Parathyroid adenoma (tissue), 2 donors: ENCODE data around the gene OR2A25.

Source experiments
- H2AFZ ChIP-seq: fragments of 300-600 bp; sonication (generic); one replicate; pipeline ENCODE4 v1.7.0; 2017; ENCODE audit warnings: antibody characterized with exemption, mild to moderate bottlenecking
- H3K27ac ChIP-seq: fragments of 300-600 bp; sonication (generic); one replicate; pipeline ENCODE4 v1.7.0; 2017
- H3K27me3 ChIP-seq: fragments of 300-600 bp; sonication (generic); one replicate; pipeline ENCODE4 v1.7.0; 2017; ENCODE audit warnings: low read length; ENCODE audit not compliant: control insufficient read depth, insufficient read depth
- H3K36me3 ChIP-seq: fragments of 300-600 bp; sonication (generic); one replicate; pipeline ENCODE4 v1.7.0; 2017; ENCODE audit warnings: low read length; ENCODE audit not compliant: control insufficient read depth, insufficient read depth
- H3K4me1 ChIP-seq: fragments of 300-600 bp; sonication (generic); one replicate; pipeline ENCODE4 v1.7.0; 2017; ENCODE audit warnings: control low read depth
- H3K4me2 ChIP-seq: fragments of 300-600 bp; sonication (generic); one replicate; pipeline ENCODE4 v1.7.0; 2017; ENCODE audit warnings: low read length
- H3K4me3 ChIP-seq: fragments of 300-600 bp; sonication (generic); one replicate; pipeline ENCODE4 v1.7.0; 2017; ENCODE audit warnings: low read depth, low read length
- H3K79me2 ChIP-seq: fragments of 300-600 bp; sonication (generic); one replicate; pipeline ENCODE4 v1.7.0; 2017; ENCODE audit warnings: control low read depth
- H3K9ac ChIP-seq: fragments of 300-600 bp; sonication (generic); one replicate; pipeline ENCODE4 v1.7.0; 2017; ENCODE audit warnings: mild to moderate bottlenecking
- H3K9me3 ChIP-seq: fragments of 300-600 bp; sonication (generic); one replicate; pipeline ENCODE4 v1.7.0; 2017; ENCODE audit warnings: low read length; ENCODE audit not compliant: control insufficient read depth
- CTCF ChIP-seq: fragments of 300-600 bp; sonication (generic); IDR thresholded peaks from one replicate; pipeline ENCODE4 v1.7.0; 2017; ENCODE audit warnings: antibody characterized with exemption, mild to moderate bottlenecking
- donor health status: primary hyperparathyroidism.

Gene OR2A25

GRCh38 chr7:144057954-144058353 lies 11.7 kb upstream of the OR2A25 start:
- Histone ChIP-seq H2AFZ (no peak overlapping the region), H3K27ac (no peak overlapping the region), H3K79me2 (no peaks in the 10 kb centered on the region), H3K9me3 (no peaks in the 10 kb centered on the region), H3K36me3 (no peaks in the 10 kb centered on the region), H3K9ac (no peak overlapping the region), H3K4me2 (no peak overlapping the region), H3K4me3 (no peak overlapping the region), H3K27me3 (no peaks in the 10 kb centered on the region), H3K4me1 (no peaks in the 10 kb centered on the region)
- TF ChIP-seq CTCF, result no peak

- Histone ChIP-seq H3K4me1 (no peaks in the 10 kb centered on the region), H3K9ac (no peak overlapping the region), H2AFZ (no peak overlapping the region), H3K4me2 (no peak overlapping the region), H3K27me3 (no peaks in the 10 kb centered on the region), H3K9me3 (no peaks in the 10 kb centered on the region), H3K4me3 (no peak overlapping the region), H3K27ac (no peak overlapping the region), H3K79me2 (no peaks in the 10 kb centered on the region), H3K36me3 (no peaks in the 10 kb centered on the region)
- no peak for TF ChIP-seq CTCF
These were observed 5.9 kb upstream of the OR2A25 start for GRCh38 chr7:144063710-144064109.

GRCh38 chr7:144069953-144070352 lies 342 bp downstream of the OR2A25 start:
- no peak overlapping the region for H3K4me2 ChIP-seq
- no peak overlapping the region for H3K9ac ChIP-seq
- no peaks in the 10 kb centered on the region for H3K9me3 ChIP-seq
- no peak overlapping the region for H2AFZ ChIP-seq
- H3K27ac ChIP-seq, result no peak overlapping the region
- H3K27me3 ChIP-seq, result no peaks in the 10 kb centered on the region
- no peaks in the 10 kb centered on the region for H3K79me2 ChIP-seq
- TF ChIP-seq CTCF, result no peak
- no peak overlapping the region for H3K4me3 ChIP-seq
- H3K4me1 ChIP-seq, result no peaks in the 10 kb centered on the region
- H3K36me3 ChIP-seq, result no peaks in the 10 kb centered on the region

GRCh38 chr7:144074374-144074773 lies 4.8 kb downstream of the OR2A25 start:
- H3K4me1 ChIP-seq, result no peaks in the 10 kb centered on the region
- H3K36me3 ChIP-seq, result no peaks in the 10 kb centered on the region
- H3K9ac ChIP-seq, result no peak overlapping the region
- no peaks in the 10 kb centered on the region for H3K79me2 ChIP-seq
- no peak overlapping the region for H2AFZ ChIP-seq
- H3K4me3 ChIP-seq, result no peak overlapping the region
- H3K27me3 ChIP-seq, result no peaks in the 10 kb centered on the region
- no peak overlapping the region for H3K4me2 ChIP-seq
- H3K27ac ChIP-seq, result no peak overlapping the region
- no peaks in the 10 kb centered on the region for H3K9me3 ChIP-seq
- TF ChIP-seq CTCF, result no peak

- TF ChIP-seq CTCF, result no peak
- H2AFZ ChIP-seq, result no peak within 1 kb of the TSS
- no peaks in the 10 kb centered on the region for H3K4me1 ChIP-seq
- no peak within 1 kb of the TSS for H3K9ac ChIP-seq
- no peaks in the 10 kb centered on the region for H3K9me3 ChIP-seq
- H3K4me2 ChIP-seq, result no peak within 1 kb of the TSS
- no peaks in the 10 kb centered on the region for H3K36me3 ChIP-seq
- no peaks in the 10 kb centered on the region for H3K27me3 ChIP-seq
- no peaks in the 10 kb centered on the region for H3K79me2 ChIP-seq
- no peak within 1 kb of the TSS for H3K4me3 ChIP-seq
- no peak within 1 kb of the TSS for H3K27ac ChIP-seq
These were observed 16.4 kb downstream of the OR2A25 start, which contains the start of gene OR2A12 for GRCh38 chr7:144085978-144086377. Gene OR2A12, plus strand, starts transcription at chr7:144086278. Its CDS starts 8,830 bp downstream, at chr7:144095108.
